LNCaP clone FGC (cell line): ENCODE data around the gene ADGRG3.

Experiments used
- DNase-seq: peaks from one replicate; pipeline ENCODE4 v3.0.0-alpha.2; 2011; ENCODE audit warnings: low read depth
- H3K4me3 ChIP-seq: 2 replicates; pipeline ENCODE4 v1.5.1; 2011; ENCODE audit warnings: mild to moderate bottlenecking, low read depth, low read length, control low read depth
- TF ChIP-seq, protein P1 (sequence below): IDR thresholded peaks from 2 replicates; pipeline ENCODE4 v1.5.1; 2012; ENCODE audit warnings: mild to moderate bottlenecking; ENCODE audit not compliant: control insufficient read depth, insufficient read depth; ENCODE audit errors: extremely low read depth

ADGRG3 gene

DNA sequence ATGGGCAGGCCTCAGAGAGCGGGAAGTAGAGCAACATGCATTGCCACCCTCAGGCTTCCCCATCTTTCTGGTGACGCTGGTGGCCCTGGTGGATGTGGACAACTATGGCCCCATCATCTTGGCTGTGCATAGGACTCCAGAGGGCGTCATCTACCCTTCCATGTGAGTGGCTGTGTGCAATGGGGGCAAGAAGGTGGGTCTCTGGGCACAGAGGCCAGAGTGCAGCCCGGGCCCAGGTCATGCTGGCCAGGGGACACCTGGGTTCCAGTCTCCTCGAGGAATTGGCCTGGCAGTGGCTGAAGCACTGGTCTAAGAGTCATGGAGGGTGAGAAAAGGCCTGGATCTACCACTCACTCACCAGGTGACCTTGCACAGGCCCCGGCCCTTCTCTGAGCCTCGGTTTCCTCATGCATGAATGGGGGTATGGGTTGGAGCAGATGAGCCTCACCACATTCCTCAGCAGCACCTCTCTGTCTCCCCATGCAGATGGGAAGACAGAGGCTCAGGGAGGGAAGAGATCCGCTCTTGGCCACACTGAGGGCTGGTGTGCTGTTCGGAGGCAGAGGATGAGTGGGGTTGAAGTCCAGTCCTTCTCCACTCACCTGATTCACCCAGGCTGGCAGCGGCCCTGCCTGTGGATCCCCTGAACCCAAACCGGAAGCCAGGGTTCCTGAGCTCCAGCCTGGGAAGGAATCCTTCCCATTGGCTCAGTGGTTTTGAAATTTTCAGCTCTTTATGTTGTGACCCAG, 7.2 kb upstream of the ADGRG3 start:
- TF ChIP-seq, protein P1, sequence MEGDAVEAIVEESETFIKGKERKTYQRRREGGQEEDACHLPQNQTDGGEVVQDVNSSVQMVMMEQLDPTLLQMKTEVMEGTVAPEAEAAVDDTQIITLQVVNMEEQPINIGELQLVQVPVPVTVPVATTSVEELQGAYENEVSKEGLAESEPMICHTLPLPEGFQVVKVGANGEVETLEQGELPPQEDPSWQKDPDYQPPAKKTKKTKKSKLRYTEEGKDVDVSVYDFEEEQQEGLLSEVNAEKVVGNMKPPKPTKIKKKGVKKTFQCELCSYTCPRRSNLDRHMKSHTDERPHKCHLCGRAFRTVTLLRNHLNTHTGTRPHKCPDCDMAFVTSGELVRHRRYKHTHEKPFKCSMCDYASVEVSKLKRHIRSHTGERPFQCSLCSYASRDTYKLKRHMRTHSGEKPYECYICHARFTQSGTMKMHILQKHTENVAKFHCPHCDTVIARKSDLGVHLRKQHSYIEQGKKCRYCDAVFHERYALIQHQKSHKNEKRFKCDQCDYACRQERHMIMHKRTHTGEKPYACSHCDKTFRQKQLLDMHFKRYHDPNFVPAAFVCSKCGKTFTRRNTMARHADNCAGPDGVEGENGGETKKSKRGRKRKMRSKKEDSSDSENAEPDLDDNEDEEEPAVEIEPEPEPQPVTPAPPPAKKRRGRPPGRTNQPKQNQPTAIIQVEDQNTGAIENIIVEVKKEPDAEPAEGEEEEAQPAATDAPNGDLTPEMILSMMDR, result no peak
- no peak overlapping the region for H3K4me3 ChIP-seq
- DNase-seq, result no peak

DNA sequence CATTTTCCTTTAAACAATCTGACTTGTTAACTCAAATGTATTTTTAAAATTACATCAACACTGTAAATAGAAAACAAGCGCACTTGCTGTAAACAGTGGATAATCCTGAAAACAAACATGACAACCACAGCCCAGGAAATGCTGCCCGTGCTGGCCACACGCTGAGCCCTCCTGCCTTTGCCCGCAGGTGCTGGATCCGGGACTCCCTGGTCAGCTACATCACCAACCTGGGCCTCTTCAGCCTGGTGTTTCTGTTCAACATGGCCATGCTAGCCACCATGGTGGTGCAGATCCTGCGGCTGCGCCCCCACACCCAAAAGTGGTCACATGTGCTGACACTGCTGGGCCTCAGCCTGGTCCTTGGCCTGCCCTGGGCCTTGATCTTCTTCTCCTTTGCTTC, 6.6 kb upstream of the ADGRG3 start:
- TF ChIP-seq, protein P1, result no peak
- no peak overlapping the region for H3K4me3 ChIP-seq
- no peak for DNase-seq

DNA sequence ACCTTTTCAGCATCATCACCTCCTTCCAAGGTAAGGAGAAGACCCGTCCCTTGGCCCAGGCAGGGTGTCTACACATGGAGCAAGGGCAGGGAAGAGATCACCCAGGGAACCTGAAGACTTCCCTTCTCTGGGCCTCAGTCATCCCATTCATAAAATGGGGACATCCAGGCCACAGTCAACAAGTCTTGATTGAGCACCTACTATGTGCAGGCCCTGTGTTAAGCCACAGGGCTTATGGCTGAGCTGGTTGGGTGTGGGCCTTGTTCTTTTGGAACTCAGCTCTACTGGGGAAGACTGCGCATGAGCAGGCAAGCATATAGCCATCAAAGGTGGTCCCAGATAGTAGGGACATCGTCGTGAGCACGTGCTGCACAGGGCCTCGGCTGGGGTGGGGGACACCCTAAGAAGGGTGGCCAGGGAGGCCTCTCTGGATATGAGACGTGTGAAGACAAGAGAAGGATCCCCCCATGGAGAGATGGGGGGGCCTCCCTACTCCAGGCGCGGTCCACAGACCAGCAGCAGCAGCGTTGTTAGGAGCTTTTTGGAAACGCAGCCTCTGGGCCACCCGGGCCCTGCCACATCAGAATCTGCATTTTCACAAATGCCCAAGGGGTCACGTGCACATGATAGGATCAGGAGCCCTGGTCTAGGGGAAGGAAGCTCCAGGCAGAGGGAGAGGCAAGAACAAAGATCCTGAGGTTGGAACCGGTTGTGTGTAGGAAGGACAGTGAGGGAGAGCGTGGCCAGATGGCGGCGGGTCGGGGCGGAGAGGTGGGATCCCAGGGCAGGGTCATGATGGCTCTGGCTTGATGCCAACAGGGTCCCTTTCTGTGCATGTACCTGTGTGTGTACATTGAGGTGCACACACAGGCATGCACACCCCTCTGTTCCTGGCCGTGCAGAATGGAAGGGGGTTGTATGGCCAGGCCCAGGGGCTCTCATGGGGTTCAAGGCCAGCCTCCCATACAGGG, 5.9 kb upstream of the ADGRG3 start:
- H3K4me3 ChIP-seq, result no peak overlapping the region
- TF ChIP-seq, protein P1, result no peak
- no peak for DNase-seq

DNA sequence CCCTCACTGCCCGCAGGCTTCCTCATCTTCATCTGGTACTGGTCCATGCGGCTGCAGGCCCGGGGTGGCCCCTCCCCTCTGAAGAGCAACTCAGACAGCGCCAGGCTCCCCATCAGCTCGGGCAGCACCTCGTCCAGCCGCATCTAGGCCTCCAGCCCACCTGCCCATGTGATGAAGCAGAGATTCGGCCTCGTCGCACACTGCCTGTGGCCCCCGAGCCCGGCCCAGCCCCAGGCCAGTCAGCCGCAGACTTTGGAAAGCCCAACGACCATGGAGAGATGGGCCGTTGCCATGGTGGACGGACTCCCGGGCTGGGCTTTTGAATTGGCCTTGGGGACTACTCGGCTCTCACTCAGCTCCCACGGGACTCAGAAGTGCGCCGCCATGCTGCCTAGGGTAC, 4.7 kb upstream of the ADGRG3 start:
- DNase-seq, result no peak
- TF ChIP-seq, protein P1, result no peak
- H3K4me3 ChIP-seq, result no peak overlapping the region

DNA sequence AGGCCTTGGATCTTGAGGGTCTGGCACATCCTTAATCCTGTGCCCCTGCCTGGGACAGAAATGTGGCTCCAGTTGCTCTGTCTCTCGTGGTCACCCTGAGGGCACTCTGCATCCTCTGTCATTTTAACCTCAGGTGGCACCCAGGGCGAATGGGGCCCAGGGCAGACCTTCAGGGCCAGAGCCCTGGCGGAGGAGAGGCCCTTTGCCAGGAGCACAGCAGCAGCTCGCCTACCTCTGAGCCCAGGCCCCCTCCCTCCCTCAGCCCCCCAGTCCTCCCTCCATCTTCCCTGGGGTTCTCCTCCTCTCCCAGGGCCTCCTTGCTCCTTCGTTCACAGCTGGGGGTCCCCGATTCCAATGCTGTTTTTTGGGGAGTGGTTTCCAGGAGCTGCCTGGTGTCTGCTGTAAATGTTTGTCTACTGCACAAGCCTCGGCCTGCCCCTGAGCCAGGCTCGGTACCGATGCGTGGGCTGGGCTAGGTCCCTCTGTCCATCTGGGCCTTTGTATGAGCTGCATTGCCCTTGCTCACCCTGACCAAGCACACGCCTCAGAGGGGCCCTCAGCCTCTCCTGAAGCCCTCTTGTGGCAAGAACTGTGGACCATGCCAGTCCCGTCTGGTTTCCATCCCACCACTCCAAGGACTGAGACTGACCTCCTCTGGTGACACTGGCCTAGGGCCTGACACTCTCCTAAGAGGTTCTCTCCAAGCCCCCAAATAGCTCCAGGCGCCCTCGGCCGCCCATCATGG, 4.0 kb upstream of the ADGRG3 start:
- no peak overlapping the region for H3K4me3 ChIP-seq
- TF ChIP-seq, protein P1, result no peak
- DNase-seq, result no peak

DNA sequence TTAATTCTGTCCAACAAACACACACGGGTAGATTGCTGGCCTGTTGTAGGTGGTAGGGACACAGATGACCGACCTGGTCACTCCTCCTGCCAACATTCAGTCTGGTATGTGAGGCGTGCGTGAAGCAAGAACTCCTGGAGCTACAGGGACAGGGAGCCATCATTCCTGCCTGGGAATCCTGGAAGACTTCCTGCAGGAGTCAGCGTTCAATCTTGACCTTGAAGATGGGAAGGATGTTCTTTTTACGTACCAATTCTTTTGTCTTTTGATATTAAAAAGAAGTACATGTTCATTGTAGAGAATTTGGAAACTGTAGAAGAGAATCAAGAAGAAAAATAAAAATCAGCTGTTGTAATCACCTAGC, 3.5 kb upstream of the ADGRG3 start:
- no peak overlapping the region for H3K4me3 ChIP-seq
- DNase-seq, result no peak
- TF ChIP-seq, protein P1, result no peak
